Gastrocnemius medialis (tissue), 4 donors: ENCODE measurements around the gene COX10.
"Not testable (repeated sequence)": the region's sequence is repeated elsewhere in the genome, so short reads cannot be mapped to it uniquely, and the experiment has no call there.

Experiments used
- POLR2A ChIP-seq, 2 donors: fragments of 450-650 bp; IDR thresholded peaks; one replicate each; pipeline ENCODE4 v1.6.1; 2017; ENCODE audit warnings: antibody characterized with exemption in 2 of 2, mild to moderate bottlenecking in 2 of 2, moderate library complexity in 2 of 2
- TF ChIP-seq, protein P1 (sequence below), 5 experiments: fragments of 450-650 bp in 3 of 5; fragments of 200-600 bp in 2 of 5; sonication (generic) in 2 of 5; IDR thresholded peaks in 4 of 5; conservative IDR thresholded peaks in 1 of 5; 1 replicate in 4 of 5; 2 replicates in 1 of 5; pipeline ENCODE4 v1.5.1; 2016 to 2019; ENCODE audit warnings: antibody characterized with exemption in 5 of 5, mild to moderate bottlenecking in 3 of 5, moderate library complexity in 3 of 5

DNA sequence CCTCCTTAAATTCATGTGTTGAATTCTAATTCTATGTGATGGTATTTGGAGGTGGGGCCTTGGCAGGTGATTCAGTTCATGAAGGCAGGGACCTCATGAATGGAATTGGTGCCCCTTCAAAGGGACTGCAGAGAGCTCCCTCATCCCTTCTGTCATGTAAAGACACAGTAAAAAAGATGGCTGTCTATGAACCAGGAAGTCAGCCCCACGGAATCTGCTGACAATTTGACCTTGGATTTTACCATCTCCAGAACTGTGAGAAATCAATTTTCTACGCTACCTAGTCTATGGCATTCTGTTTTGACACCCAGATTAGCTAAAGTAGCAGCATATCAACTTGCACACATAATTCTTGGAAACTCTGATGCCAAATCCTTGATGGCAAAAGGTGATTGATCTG, 165.7 kb downstream of the COX10 start:
- TF ChIP-seq, protein P1, sequence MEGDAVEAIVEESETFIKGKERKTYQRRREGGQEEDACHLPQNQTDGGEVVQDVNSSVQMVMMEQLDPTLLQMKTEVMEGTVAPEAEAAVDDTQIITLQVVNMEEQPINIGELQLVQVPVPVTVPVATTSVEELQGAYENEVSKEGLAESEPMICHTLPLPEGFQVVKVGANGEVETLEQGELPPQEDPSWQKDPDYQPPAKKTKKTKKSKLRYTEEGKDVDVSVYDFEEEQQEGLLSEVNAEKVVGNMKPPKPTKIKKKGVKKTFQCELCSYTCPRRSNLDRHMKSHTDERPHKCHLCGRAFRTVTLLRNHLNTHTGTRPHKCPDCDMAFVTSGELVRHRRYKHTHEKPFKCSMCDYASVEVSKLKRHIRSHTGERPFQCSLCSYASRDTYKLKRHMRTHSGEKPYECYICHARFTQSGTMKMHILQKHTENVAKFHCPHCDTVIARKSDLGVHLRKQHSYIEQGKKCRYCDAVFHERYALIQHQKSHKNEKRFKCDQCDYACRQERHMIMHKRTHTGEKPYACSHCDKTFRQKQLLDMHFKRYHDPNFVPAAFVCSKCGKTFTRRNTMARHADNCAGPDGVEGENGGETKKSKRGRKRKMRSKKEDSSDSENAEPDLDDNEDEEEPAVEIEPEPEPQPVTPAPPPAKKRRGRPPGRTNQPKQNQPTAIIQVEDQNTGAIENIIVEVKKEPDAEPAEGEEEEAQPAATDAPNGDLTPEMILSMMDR (IDR thresholded peaks at IDR 0.05 in 4 of 5, conservative IDR thresholded peaks at IDR 0.05 in 1 of 5), result not testable (repeated sequence)
- TF ChIP-seq POLR2A (IDR thresholded peaks at IDR 0.05), result not testable (repeated sequence)
